ENCODE measurements around the gene ZNF554.

Gene ZNF554

DNA sequence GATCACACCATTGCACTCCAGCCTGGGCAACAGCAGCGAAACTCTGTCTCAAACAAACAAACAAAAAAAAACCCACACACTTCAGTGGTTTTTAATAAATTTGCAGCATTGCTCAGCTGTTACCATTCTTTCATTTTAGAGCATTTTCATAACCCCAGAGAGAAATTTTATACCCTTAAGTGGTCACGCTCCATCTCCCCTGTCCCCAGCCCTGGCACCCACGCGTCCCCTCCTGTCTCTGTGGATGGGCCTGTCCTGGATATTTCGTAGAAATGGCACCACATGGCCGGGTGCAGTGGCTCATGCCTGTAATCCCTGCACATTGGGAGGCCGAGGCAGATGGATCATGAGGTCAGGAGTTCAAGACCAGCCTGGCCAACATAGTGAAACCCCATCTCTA lies 26.5 kb upstream of the ZNF554 start:
- TF ChIP-seq, protein P1, sequence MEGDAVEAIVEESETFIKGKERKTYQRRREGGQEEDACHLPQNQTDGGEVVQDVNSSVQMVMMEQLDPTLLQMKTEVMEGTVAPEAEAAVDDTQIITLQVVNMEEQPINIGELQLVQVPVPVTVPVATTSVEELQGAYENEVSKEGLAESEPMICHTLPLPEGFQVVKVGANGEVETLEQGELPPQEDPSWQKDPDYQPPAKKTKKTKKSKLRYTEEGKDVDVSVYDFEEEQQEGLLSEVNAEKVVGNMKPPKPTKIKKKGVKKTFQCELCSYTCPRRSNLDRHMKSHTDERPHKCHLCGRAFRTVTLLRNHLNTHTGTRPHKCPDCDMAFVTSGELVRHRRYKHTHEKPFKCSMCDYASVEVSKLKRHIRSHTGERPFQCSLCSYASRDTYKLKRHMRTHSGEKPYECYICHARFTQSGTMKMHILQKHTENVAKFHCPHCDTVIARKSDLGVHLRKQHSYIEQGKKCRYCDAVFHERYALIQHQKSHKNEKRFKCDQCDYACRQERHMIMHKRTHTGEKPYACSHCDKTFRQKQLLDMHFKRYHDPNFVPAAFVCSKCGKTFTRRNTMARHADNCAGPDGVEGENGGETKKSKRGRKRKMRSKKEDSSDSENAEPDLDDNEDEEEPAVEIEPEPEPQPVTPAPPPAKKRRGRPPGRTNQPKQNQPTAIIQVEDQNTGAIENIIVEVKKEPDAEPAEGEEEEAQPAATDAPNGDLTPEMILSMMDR (IDR thresholded peaks at IDR 0.05; ENCODE audit: insufficient read depth, low read length): no peak
- TF ChIP-seq, protein P2, sequence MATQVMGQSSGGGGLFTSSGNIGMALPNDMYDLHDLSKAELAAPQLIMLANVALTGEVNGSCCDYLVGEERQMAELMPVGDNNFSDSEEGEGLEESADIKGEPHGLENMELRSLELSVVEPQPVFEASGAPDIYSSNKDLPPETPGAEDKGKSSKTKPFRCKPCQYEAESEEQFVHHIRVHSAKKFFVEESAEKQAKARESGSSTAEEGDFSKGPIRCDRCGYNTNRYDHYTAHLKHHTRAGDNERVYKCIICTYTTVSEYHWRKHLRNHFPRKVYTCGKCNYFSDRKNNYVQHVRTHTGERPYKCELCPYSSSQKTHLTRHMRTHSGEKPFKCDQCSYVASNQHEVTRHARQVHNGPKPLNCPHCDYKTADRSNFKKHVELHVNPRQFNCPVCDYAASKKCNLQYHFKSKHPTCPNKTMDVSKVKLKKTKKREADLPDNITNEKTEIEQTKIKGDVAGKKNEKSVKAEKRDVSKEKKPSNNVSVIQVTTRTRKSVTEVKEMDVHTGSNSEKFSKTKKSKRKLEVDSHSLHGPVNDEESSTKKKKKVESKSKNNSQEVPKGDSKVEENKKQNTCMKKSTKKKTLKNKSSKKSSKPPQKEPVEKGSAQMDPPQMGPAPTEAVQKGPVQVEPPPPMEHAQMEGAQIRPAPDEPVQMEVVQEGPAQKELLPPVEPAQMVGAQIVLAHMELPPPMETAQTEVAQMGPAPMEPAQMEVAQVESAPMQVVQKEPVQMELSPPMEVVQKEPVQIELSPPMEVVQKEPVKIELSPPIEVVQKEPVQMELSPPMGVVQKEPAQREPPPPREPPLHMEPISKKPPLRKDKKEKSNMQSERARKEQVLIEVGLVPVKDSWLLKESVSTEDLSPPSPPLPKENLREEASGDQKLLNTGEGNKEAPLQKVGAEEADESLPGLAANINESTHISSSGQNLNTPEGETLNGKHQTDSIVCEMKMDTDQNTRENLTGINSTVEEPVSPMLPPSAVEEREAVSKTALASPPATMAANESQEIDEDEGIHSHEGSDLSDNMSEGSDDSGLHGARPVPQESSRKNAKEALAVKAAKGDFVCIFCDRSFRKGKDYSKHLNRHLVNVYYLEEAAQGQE (IDR thresholded peaks at IDR 0.05; ENCODE audit: insufficient replicate concordance, low read depth): no peak
- TF ChIP-seq SPI1 (IDR thresholded peaks at IDR 0.05; ENCODE audit: borderline replicate concordance, low read depth) (no peak), POLR2AphosphoS5 (IDR thresholded peaks at IDR 0.05; ENCODE audit: low read depth) (no peak), GABPA (IDR thresholded peaks at IDR 0.05; ENCODE audit: low read depth) (no peak)
- H3K27me3 ChIP-seq (ENCODE audit: insufficient read depth, poor library complexity, severe bottlenecking): no peaks in the 10 kb centered on the region
- no peak overlapping the region for H3K4me3 ChIP-seq (replicated peaks; ENCODE audit: insufficient read depth, low read length)
- no peak overlapping the region for H3K27ac ChIP-seq (replicated peaks)
- no peak for DNase-seq (ENCODE audit: low read depth in 1 of 2, low spot score in 1 of 2)

DNA sequence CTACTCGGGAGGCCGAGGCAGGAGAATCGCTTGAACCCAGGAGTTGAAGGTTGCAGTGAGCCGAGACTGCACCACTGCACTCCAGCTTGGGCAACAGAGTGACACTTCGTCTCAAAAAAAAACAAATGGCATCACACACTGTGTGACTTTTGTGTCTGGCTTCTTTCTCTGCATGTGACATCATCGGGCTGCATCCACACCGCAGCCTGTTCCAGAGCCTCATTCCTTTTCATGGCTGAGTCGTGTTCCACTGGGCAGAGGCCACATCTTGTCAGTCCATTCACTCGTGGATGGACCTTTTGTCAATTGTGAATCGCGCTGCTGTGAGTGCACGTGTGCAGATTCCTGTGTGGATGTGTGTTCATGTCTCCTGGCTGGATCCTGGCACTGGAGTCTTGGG lies 26.1 kb upstream of the ZNF554 start:
- no peak for DNase-seq (ENCODE audit: low read depth in 1 of 2, low spot score in 1 of 2)
- TF ChIP-seq SPI1 (IDR thresholded peaks at IDR 0.05; ENCODE audit: borderline replicate concordance, low read depth) (no peak), GABPA (IDR thresholded peaks at IDR 0.05; ENCODE audit: low read depth) (no peak), POLR2AphosphoS5 (IDR thresholded peaks at IDR 0.05; ENCODE audit: low read depth) (no peak)
- TF ChIP-seq, protein P1 (IDR thresholded peaks at IDR 0.05; ENCODE audit: insufficient read depth, low read length): no peak
- TF ChIP-seq, protein P2 (IDR thresholded peaks at IDR 0.05; ENCODE audit: insufficient replicate concordance, low read depth): no peak
- no peak overlapping the region for H3K4me3 ChIP-seq (replicated peaks; ENCODE audit: insufficient read depth, low read length)
- H3K27me3 ChIP-seq (ENCODE audit: insufficient read depth, poor library complexity, severe bottlenecking): no peaks in the 10 kb centered on the region
- H3K27ac ChIP-seq (replicated peaks): no peak overlapping the region

DNA sequence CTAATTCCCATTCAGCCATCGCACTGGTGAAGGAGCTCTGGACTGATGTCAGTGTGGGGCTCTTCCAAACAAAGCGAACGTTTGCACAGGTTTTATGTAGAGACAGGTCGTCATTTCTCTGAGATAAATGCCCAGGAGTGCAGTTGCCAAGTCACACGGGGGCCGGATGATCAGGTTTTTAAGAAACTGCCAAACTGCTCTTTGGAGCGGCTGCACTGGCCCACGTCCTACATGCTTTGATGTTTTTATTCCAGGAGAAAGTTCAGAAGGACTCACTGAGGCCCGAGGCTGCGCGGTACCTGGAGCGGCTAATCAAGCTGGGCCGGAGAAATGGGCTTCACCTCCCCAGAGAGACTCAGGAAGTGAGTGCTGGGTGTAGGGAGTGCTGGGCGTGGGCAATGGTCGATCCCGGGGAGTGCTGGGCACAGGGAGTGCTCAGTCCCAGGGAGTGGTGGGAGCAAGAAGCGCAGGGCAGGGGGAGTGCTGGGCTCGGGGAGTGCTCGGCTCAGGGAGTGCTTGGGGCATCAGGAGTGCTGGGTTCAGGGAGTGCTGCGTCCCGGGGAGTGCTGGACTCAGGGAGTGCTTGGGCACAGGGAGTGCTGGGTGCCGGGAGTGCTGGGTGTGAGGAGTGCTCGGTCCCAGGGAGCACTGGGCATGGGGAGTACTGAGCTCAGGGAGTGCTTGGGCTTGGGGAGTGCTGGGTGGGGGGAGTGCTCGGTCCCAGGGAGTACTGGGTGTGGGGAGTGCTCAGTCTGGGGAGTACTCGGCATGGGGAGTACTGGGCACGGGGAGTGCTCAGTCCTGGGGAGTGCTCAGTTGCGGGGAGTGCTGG lies 23.6 kb upstream of the ZNF554 start:
- H3K27me3 ChIP-seq (ENCODE audit: insufficient read depth, poor library complexity, severe bottlenecking): no peaks in the 10 kb centered on the region
- no peak overlapping the region for H3K4me3 ChIP-seq (replicated peaks; ENCODE audit: insufficient read depth, low read length)
- DNase-seq (ENCODE audit: low read depth in 1 of 2, low spot score in 1 of 2): no peak
- TF ChIP-seq GABPA (IDR thresholded peaks at IDR 0.05; ENCODE audit: low read depth) (no peak), POLR2AphosphoS5 (IDR thresholded peaks at IDR 0.05; ENCODE audit: low read depth) (no peak), SPI1 (IDR thresholded peaks at IDR 0.05; ENCODE audit: borderline replicate concordance, low read depth) (no peak)
- TF ChIP-seq, protein P1 (IDR thresholded peaks at IDR 0.05; ENCODE audit: insufficient read depth, low read length): no peak
- TF ChIP-seq, protein P2 (IDR thresholded peaks at IDR 0.05; ENCODE audit: insufficient replicate concordance, low read depth): no peak
- H3K27ac ChIP-seq (replicated peaks): no peak overlapping the region
